Fibroblast of mammary gland (primary cell): Measurements from ENCODE around the gene ZNF396.

ENCODE experiments used
- DNase-seq: peaks from one replicate; pipeline ENCODE4 v3.0.0-alpha.2; 2010; ENCODE audit warnings: low read depth
- H3K4me3 ChIP-seq: 2 replicates; pipeline ENCODE4 v1.5.1; 2011; ENCODE audit warnings: low read depth, mild to moderate bottlenecking, low read length, moderate library complexity; ENCODE audit not compliant: control insufficient read depth
- TF ChIP-seq, protein P1 (sequence below): conservative IDR thresholded peaks from 2 replicates; pipeline ENCODE4 v1.5.1; 2011; ENCODE audit warnings: low read depth, low read length, inconsistent platforms; ENCODE audit not compliant: control insufficient read depth, insufficient read depth

ZNF396 gene

DNA sequence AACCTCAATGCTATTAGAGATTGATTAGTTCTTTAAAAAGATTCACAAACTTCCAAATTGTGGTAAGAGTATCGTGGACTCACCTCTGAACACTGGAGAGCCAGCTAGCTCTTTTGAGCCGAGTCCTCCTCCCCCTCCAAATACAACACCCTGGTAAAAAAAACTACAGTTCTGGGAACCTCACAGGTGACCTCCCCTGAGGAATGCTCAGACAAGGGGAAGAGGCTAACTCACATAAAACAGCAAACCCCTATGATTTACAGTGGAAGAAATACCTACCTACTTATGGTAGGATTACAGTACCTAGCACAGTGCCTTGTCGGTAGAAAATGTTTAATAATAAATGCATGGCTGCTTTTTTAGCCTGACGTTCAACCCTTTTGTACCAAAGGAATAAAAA, 41.3 kb downstream of the ZNF396 start:
- DNase-seq, result no peak
- H3K4me3 ChIP-seq, result no peak overlapping the region
- TF ChIP-seq, protein P1, sequence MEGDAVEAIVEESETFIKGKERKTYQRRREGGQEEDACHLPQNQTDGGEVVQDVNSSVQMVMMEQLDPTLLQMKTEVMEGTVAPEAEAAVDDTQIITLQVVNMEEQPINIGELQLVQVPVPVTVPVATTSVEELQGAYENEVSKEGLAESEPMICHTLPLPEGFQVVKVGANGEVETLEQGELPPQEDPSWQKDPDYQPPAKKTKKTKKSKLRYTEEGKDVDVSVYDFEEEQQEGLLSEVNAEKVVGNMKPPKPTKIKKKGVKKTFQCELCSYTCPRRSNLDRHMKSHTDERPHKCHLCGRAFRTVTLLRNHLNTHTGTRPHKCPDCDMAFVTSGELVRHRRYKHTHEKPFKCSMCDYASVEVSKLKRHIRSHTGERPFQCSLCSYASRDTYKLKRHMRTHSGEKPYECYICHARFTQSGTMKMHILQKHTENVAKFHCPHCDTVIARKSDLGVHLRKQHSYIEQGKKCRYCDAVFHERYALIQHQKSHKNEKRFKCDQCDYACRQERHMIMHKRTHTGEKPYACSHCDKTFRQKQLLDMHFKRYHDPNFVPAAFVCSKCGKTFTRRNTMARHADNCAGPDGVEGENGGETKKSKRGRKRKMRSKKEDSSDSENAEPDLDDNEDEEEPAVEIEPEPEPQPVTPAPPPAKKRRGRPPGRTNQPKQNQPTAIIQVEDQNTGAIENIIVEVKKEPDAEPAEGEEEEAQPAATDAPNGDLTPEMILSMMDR, result no peak

DNA sequence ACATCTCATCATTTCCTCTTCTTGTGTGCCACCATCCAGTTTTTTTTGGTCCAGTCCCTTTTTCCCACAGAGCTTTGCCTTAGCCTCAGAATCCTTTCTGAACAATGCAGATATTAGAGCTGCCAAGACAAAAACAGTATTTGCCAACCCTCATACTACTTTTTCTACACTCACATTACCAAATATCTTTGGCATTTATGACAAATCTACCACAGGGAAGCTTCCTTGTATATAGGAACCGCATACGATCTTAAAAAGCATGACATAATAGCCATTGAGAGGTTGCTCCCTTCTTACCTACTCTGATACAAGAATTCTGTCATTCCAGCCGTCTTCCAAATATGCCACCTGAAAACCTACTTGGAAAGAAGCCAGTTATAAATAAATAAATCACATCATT, 42.3 kb downstream of the ZNF396 start:
- DNase-seq, result peak; percentile 42
- H3K4me3 ChIP-seq, result no peak overlapping the region
- TF ChIP-seq, protein P1, result no peak

GRCh38 chr18:35334212-35334611, 42.9 kb downstream of the ZNF396 start:
- TF ChIP-seq, protein P1, result no peak
- no peak for DNase-seq
- no peak overlapping the region for H3K4me3 ChIP-seq

- TF ChIP-seq, protein P1, result no peak
- DNase-seq, result no peak
- H3K4me3 ChIP-seq, result no peak overlapping the region
Observed at GRCh38 chr18:35331367-35332087, 45.6 kb downstream of the ZNF396 start.

- DNase-seq, result no peak
- no peak overlapping the region for H3K4me3 ChIP-seq
- TF ChIP-seq, protein P1, result no peak
Observed at GRCh38 chr18:35328868-35329267, 48.3 kb downstream of the ZNF396 start.

- TF ChIP-seq, protein P1, result no peak
- H3K4me3 ChIP-seq, result no peak overlapping the region
- no peak for DNase-seq
Observed at GRCh38 chr18:35326695-35327387, 50.3 kb downstream of the ZNF396 start.
